Measurements from ENCODE around the gene IFI16. TPM values are rescaled to one million over a fixed set of nuclear protein-coding genes. Genes with fewer than 3 reads are reported as not detected.

Gene IFI16
- total RNA-seq (ENCODE audit: low replicate concordance): 4.0 and 5.4 TPM in 2 replicates

DNA sequence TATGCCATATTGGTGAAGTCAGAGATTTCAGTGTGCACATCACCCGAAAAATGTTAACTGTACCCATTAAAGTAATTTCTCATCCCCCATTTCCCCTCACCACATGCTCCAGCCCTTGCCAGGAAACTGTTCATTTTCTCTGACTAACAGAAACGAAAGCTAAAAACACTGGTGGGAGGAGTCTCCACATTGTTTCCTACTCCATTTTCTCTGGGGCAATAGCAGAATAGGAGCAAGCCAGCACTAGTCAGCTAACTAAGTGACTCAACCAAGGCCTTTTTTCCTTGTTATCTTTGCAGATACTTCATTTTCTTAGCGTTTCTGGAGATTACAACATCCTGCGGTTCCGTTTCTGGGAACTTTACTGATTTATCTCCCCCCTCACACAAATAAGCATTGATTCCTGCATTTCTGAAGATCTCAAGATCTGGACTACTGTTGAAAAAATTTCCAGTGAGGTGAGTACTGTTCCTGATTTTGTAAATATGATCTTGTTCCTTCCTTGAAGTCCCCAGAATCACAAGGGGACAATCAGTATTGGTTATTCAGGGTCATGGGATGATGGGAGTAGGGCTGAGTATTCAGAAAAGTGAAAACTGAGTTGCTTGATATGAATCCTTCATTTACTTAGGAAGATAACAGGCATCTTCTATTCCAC lies at the start of gene IFI16:
Gene IFI16 (plus strand): TSS at position 204 of the 658 bp plus-strand sequence. CDS start 4,774 bp downstream, outside the sequence.
- H3K27ac Mint-ChIP-seq: no peak within 1 kb of the TSS
- H3K4me3 ChIP-seq: no peak within 1 kb of the TSS
- H3K79me2 ChIP-seq (ENCODE audit: low read depth): no peaks in the 10 kb centered on the region
- no peak for TF ChIP-seq EZH2phosphoT487 (IDR thresholded peaks at IDR 0.05)
- TF ChIP-seq, protein P1, sequence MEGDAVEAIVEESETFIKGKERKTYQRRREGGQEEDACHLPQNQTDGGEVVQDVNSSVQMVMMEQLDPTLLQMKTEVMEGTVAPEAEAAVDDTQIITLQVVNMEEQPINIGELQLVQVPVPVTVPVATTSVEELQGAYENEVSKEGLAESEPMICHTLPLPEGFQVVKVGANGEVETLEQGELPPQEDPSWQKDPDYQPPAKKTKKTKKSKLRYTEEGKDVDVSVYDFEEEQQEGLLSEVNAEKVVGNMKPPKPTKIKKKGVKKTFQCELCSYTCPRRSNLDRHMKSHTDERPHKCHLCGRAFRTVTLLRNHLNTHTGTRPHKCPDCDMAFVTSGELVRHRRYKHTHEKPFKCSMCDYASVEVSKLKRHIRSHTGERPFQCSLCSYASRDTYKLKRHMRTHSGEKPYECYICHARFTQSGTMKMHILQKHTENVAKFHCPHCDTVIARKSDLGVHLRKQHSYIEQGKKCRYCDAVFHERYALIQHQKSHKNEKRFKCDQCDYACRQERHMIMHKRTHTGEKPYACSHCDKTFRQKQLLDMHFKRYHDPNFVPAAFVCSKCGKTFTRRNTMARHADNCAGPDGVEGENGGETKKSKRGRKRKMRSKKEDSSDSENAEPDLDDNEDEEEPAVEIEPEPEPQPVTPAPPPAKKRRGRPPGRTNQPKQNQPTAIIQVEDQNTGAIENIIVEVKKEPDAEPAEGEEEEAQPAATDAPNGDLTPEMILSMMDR (IDR thresholded peaks at IDR 0.05): no peak
- no peak for TF ChIP-seq EZH2 (IDR thresholded peaks at IDR 0.05)
- H3K27me3 ChIP-seq: no peaks in the 10 kb centered on the region
- H3K4me2 ChIP-seq: no peak within 1 kb of the TSS
- H3K4me1 Mint-ChIP-seq: peaks cover 13% of the 10 kb centered on the region
- H3K9ac ChIP-seq: no peak within 1 kb of the TSS
- H3K9me3 ChIP-seq (ENCODE audit: low read depth): no peaks in the 10 kb centered on the region
- peaks cover 22% of the 10 kb centered on the region for H3K4me1 ChIP-seq
- H3K27ac ChIP-seq: no peak within 1 kb of the TSS
- H3K36me3 Mint-ChIP-seq: no peaks in the 10 kb centered on the region
- H3K4me3 Mint-ChIP-seq: no peak within 1 kb of the TSS
- no peaks in the 10 kb centered on the region for H3K36me3 ChIP-seq
- DNase-seq (ENCODE audit: low spot score): no peak
- H3K27me3 Mint-ChIP-seq (ENCODE audit: insufficient read depth, low read depth): peaks cover 2% of the 10 kb centered on the region
- H2AFZ ChIP-seq (replicated peaks): peak within 1 kb of the TSS; percentile 18
- peaks cover 20% of the 10 kb centered on the region for H3F3A ChIP-seq (ENCODE audit: low read depth)
- no peaks in the 10 kb centered on the region for H3K9me3 Mint-ChIP-seq
- H4K20me1 ChIP-seq (ENCODE audit: low read depth): no peaks in the 10 kb centered on the region

DNA sequence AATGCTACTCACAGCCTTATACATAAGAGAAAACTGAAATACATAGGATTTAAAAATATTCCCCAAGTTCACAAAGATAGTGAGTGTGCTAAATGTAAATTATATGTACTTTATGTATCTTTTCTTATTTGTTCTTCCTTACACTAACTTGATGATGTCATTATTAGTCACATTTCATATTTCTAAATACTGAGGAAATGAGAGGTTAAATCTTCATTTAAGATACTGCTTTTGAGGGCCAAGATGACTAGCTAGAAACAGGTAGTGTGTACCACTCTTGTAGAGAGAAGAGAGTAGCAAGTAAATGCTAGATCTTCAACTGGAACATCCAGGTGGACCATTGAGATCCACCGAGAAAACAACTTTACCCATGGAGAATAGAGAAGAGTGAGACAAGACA lies 48.5 kb upstream of the IFI16 start:
- H3K27ac Mint-ChIP-seq: no peak overlapping the region
- H3K4me3 Mint-ChIP-seq: no peak overlapping the region
- no peaks in the 10 kb centered on the region for H3K36me3 Mint-ChIP-seq
- Histone ChIP-seq H3K79me2 (ENCODE audit: low read depth) (no peaks in the 10 kb centered on the region), H3K4me3 (no peak overlapping the region), H3K27ac (no peak overlapping the region), H3K36me3 (no peaks in the 10 kb centered on the region), H3K4me2 (no peak overlapping the region), H3F3A (ENCODE audit: low read depth) (no peaks in the 10 kb centered on the region), H3K9ac (no peak overlapping the region), H3K9me3 (ENCODE audit: low read depth) (no peaks in the 10 kb centered on the region), H2AFZ (replicated peaks) (no peak overlapping the region), H3K27me3 (no peaks in the 10 kb centered on the region), H4K20me1 (ENCODE audit: low read depth) (no peaks in the 10 kb centered on the region), H3K4me1 (no peaks in the 10 kb centered on the region)
- DNase-seq (ENCODE audit: low spot score): no peak
- H3K9me3 Mint-ChIP-seq: no peaks in the 10 kb centered on the region
- no peaks in the 10 kb centered on the region for H3K4me1 Mint-ChIP-seq
- TF ChIP-seq, protein P1 (IDR thresholded peaks at IDR 0.05): no peak
- TF ChIP-seq EZH2phosphoT487 (IDR thresholded peaks at IDR 0.05): no peak
- TF ChIP-seq EZH2 (IDR thresholded peaks at IDR 0.05): no peak
- no peaks in the 10 kb centered on the region for H3K27me3 Mint-ChIP-seq (ENCODE audit: insufficient read depth, low read depth)

DNA sequence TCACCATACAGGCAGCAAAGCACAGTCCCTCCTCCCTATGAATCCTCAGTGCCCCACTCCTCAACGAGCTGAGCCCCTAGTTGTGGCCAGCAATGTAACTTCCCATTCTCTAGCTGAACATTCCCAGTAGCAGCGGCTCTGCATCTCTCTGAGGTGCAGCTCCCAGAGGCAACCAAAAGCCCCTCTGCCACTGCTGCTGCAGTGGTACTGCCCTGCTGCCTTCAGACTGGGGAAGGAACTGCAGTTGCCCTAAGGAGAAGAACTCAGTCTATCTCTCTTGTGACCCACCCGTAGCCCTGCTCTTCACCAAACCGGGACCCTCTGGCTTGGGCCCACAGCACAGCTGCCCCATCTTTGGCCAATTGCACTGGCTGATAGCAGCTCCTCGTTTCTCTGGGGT lies 46.7 kb upstream of the IFI16 start:
- no peaks in the 10 kb centered on the region for H3K9me3 ChIP-seq (ENCODE audit: low read depth)
- no peak overlapping the region for H3K4me2 ChIP-seq
- H3K36me3 ChIP-seq: no peaks in the 10 kb centered on the region
- Mint-ChIP-seq H3K4me3 (no peak overlapping the region), H3K4me1 (no peaks in the 10 kb centered on the region), H3K27ac (no peak overlapping the region), H3K36me3 (no peaks in the 10 kb centered on the region), H3K27me3 (ENCODE audit: insufficient read depth, low read depth) (no peaks in the 10 kb centered on the region), H3K9me3 (peaks cover 3% of the 10 kb centered on the region)
- TF ChIP-seq EZH2 (IDR thresholded peaks at IDR 0.05) (no peak), EZH2phosphoT487 (IDR thresholded peaks at IDR 0.05) (no peak)
- TF ChIP-seq, protein P1 (IDR thresholded peaks at IDR 0.05): peak; percentile 27
- H3K27me3 ChIP-seq: no peaks in the 10 kb centered on the region
- H2AFZ ChIP-seq (replicated peaks): peak overlapping the region; percentile 34
- no peaks in the 10 kb centered on the region for H3K4me1 ChIP-seq
- no peak overlapping the region for H3K27ac ChIP-seq
- H3F3A ChIP-seq (ENCODE audit: low read depth): no peaks in the 10 kb centered on the region
- H3K4me3 ChIP-seq: no peak overlapping the region
- no peak overlapping the region for H3K9ac ChIP-seq
- no peaks in the 10 kb centered on the region for H4K20me1 ChIP-seq (ENCODE audit: low read depth)
- peak; percentile 17 for DNase-seq (ENCODE audit: low spot score)
- no peaks in the 10 kb centered on the region for H3K79me2 ChIP-seq (ENCODE audit: low read depth)

All from neural progenitor cell (in vitro differentiated cells).